GM21360 (cell line): ENCODE results near the gene STK39.

Experiments
- ATAC-seq: cut with Tn5 transposase; IDR thresholded peaks from one replicate; pipeline ENCODE4 v1.9.1; 2021; ENCODE audit warnings: mild to moderate bottlenecking, moderate library complexity; ENCODE audit not compliant: unreplicated experiment

The STK39 gene

GRCh38 chr2:168244318-168244717 is 3.1 kb downstream of the STK39 start:
- no peak for ATAC-seq

- ATAC-seq = no peak
These were observed 4.3 kb downstream of the STK39 start for GRCh38 chr2:168243061-168243460.

GRCh38 chr2:168241746-168242145 is 5.6 kb downstream of the STK39 start:
- no peak for ATAC-seq

DNA sequence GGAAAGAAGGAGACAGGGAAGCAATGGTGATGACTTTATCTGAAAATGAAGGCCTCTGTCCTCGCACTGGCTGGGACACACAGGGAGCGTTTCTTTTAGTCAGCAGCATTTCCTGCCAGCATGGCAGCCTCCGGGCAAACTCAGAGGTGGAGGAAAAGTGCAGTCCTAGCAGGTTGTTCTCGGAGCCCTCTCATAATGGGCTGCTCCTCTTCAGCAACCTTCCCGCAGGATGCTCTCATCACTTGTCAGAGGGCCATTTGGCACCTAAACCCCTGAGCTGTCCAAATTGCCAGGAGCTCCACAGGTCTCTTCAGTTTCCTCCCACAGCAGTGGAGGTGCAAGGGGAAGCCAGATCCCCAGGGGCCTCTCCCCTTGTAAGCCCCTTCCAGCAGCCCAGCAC is 6.2 kb downstream of the STK39 start:
- ATAC-seq = no peak

DNA sequence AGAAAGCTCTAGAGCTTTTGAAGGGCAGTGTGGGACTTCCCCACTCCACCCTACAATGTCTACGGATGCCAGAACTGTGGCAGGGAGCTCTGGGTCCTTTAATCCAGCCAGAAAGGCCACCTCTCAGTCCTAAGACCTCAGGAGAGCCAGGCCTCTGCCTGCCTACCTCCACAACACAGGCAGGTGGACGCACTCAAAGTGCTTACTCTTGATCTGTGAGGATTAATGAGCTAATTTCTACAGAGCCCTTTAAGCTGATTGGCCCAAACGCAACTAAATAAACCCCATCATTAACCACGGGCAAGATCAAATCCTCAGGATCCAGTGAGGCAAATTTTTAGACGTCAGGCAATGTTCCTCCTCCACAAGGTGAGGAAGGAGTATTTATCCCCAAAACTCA is 8.1 kb downstream of the STK39 start:
- ATAC-seq = no peak

GRCh38 chr2:168237741-168238140 is 9.7 kb downstream of the STK39 start:
- ATAC-seq = no peak

DNA sequence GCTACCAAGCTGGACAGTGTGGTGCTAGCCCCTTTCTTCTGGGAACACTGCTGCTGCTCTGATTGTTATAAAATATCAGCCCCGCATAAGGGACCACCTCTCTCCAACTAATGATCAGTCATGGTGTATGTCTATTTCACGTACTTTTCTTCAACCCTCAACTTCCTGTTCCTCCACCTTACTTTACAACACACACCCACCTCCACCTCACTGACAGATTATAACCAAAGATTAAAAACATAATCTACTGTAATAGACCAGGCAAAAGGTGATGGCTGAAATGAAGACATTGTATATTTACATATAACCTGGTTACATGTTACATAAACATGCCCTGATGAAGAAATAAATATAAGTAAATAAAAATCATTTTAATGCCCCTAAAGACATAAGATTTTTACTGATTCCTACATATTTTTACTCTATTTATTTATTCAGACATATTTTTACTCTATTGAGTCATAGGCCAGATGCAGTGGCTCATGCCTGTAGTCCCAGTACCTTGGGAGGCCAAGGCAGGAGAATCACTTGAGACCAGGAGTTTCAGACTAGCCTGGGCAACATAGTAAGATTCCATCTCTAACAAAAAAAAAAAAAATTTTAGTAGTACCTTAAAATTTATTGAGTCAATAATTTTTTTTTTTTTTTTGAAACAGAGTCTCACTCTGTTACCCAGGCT is 12.8 kb downstream of the STK39 start:
- no peak for ATAC-seq

GRCh38 chr2:168233726-168234406 is 13.5 kb downstream of the STK39 start:
- no peak for ATAC-seq

GRCh38 chr2:168233166-168233565 is 14.2 kb downstream of the STK39 start:
- no peak for ATAC-seq

- ATAC-seq = no peak
These were observed 15.7 kb downstream of the STK39 start for GRCh38 chr2:168231609-168232241.

DNA sequence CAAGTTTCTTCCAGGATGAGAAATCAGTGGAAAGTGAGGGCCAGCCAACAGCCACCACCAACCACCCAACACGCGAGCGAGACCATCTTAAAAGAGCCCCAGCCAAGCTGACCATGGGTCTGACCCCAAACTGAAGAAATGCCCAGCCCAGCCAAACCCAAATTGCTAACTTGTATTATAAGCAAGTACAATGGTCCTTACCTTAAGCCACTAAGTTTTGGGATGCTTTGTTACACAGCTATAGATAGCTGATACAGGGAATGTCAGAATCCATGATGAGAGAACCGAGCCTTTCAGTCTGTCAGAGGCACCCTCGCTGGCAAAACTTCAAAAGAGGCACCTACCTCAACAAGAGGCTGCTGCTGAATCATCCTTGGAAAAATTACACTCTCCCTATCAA is 17.0 kb downstream of the STK39 start:
- no peak for ATAC-seq

- no peak for ATAC-seq
These were observed 23.0 kb downstream of the STK39 start for GRCh38 chr2:168224346-168224745.

DNA sequence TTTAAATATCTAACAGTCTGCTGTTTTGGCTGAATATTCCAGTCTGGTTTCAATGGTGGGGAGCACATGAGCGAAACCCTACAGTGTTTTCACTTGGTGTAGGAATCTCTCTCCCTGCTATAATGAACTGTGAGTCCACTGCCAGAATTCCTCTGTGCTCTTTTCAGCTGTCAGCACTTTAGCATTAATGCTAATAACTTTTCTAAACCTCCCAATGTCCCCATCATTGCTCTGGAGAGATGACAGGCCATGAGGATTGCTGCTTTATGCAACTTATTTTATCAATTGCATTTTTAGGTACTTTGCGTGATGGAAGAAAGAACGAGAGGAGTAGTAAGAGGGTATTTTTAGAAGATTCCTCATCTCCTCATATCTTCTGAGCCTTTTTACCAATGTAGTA is 25.3 kb downstream of the STK39 start:
- ATAC-seq = no peak

- no peak for ATAC-seq
These were observed 26.2 kb downstream of the STK39 start for GRCh38 chr2:168220965-168221819.

- no peak for ATAC-seq
These were observed 29.5 kb downstream of the STK39 start for GRCh38 chr2:168217920-168218319.

DNA sequence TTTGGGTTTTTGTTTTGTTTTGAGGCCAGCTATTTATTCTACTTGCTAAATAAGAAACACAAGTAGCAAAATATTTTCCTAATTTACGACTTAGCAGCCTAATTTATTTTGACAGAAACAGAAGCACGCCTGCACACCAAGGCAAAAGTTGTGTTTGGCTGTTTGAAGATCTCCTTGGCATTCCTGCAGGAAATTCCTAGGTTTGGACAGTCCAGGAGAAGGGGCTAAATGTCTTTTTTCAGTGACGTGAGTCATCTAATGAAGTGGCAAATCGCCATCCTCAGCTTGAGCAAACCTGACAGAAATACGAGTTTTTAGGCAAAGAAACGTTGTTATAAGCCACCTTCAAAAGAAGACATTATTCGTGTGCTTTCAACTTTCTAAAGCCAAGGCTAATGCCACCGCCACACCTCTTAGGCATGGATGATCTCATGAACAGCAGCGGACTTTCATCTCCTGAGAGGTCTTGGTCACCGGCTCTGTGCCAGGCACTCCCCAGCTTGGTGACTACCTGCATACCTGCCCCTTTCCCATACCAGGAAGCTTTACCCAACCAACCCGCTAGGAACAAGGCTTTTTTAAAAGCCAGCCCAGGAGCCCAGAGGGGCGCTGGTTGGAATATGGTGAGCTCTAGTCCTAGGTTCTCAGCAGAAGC is 30.9 kb downstream of the STK39 start:
- no peak for ATAC-seq

DNA sequence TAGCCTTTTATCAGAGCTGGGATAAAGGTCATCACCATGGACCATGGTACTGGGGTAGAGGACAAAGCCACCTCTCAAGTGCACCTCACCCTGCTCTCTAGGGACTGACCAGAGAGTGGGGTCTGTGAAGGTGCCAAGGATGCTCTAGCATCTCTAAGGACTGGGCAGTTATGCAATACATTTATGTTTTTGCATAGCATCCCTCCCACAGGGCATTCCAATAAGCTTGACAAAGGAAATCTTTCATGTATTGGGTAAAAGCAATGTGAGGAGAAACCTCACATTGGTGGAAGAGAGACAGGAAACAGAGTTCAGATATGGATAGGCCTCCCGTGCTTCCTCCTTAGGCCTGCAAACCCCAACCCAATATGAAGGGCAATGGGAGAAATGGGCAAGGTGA is 31.6 kb downstream of the STK39 start:
- ATAC-seq = no peak

DNA sequence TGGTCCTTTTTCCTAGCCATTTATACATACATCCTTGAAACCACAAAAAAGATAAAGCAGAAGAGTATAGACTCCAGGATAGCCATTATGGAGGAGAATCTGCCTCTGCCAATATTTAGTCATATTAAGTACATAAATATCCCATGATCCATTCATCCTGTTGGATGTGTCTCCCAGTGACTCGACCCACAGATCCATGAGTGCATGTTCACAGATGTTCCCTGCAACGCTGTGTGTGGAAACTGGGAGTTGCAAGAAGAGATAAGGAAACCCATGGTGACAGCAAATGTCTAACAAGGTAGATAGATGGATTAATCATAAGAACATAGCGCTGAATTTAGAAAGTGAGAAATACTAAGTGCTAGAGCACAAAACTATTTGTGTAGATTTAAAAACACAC is 34.5 kb downstream of the STK39 start:
- no peak for ATAC-seq

DNA sequence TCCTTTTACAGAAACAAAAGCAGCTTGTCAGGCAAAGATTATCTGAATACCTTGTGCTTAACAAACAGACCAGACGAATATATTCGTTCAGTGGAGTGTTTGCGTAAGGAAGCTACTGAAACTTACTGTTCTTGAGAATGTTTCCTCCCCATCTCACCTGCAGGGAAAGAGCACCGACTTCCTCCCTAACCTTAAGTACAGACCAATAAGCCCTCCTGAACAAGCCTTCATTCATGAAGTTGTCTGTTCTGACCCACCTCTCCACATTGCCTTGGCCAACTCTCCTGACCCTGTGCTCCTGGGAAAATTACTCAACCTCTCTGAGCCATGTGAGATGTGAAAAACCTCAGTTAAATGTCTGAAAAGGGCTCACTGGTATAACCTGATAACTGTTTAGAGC is 35.2 kb downstream of the STK39 start:
- ATAC-seq = no peak

DNA sequence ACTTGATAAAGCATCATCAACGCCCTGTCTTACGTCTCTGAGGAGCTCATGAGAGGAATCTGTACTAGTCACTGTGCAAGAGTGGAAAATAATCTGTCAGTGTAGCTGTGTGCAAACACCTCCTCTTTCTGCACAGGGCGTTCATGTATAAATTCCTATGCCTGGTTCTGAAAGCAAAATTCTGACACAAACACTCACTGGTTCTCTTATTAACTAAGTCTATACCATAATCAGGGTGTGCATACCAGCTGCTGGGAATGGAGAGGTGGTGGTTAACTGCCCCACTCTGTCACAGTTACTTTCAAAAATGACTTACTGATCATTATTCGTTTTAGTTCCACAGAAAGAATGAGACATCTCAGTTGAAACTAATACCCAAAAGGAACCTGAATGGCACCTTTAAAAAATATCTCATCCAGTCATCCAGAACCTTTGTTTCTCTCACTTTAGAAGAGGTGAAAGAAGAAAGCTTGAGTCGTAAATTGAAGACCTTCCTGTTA is 35.7 kb downstream of the STK39 start:
- ATAC-seq = no peak
